SK-N-SH (cell line): ENCODE data around the gene GANC. TPM values are rescaled to one million over a fixed set of nuclear protein-coding genes. Genes with fewer than 3 reads are reported as not detected.

ENCODE experiments used
- CTCF ChIA-PET: fragments of 300-600, 350-600 bp; formaldehyde crosslinking; extraction: SDS; loops from one replicate; lab custom pipeline; 2021; lab: Yijun Ruan, JAX
- POLR2A ChIA-PET: fragments of 350-600 bp; sonication (Branson Sonifier 250); formaldehyde crosslinking; extraction: SDS; loops from one replicate; lab custom pipeline; 2020; ENCODE audit warnings: antibody characterized with exemption, inconsistent platforms; lab: Yijun Ruan, JAX
- DNase-seq: peaks from one replicate; pipeline ENCODE4 v3.0.0; 2012
- H2AFZ ChIP-seq: fragments of 200-600 bp; sonication (generic); 2 replicates; pipeline ENCODE4 v1.8.1; 2016; ENCODE audit warnings: antibody characterized with exemption, mild to moderate bottlenecking, low read depth
- H3F3A ChIP-seq: fragments of 200-600 bp; sonication (generic); replicated peaks from 2 replicates; pipeline ENCODE3; 2016; ENCODE audit warnings: antibody characterized with exemption, mild to moderate bottlenecking; ENCODE audit not compliant: insufficient read depth
- H3K27ac ChIP-seq, 2 experiments: fragments of 200-500 bp in 1 of 2; fragments of 200-600 bp in 1 of 2; sonication (Bioruptor generic) in 1 of 2; sonication (generic), shearing (Covaris generic) in 1 of 2; 2 replicates each; pipeline versions ENCODE4 v1.5.1 to v1.6.1; 2014 to 2016; ENCODE audit warnings: low read depth in 2 of 2, inconsistent platforms in 1 of 2, low read length in 1 of 2, mild to moderate bottlenecking in 1 of 2, mixed read lengths in 1 of 2
- H3K27me3 ChIP-seq: fragments of 200-600 bp; sonication (generic), shearing (Covaris generic); 2 replicates; pipeline ENCODE4 v1.6.1; 2016; ENCODE audit warnings: mixed run types; ENCODE audit not compliant: insufficient read depth
- H3K36me3 ChIP-seq, 2 experiments: fragments of 200-500 bp in 1 of 2; fragments of 200-600 bp in 1 of 2; sonication (Bioruptor generic) in 1 of 2; sonication (generic) in 1 of 2; replicated peaks in 1 of 2; 2 replicates each; pipeline versions ENCODE3 to v1.5.1; 2014 to 2016; ENCODE audit warnings: low read length in 1 of 2, mild to moderate bottlenecking in 1 of 2; ENCODE audit not compliant: insufficient read depth in 2 of 2, control insufficient read depth in 1 of 2
- H3K4me1 ChIP-seq, 2 experiments: fragments of 200-500 bp in 1 of 2; fragments of 200-600 bp in 1 of 2; sonication (Bioruptor generic) in 1 of 2; sonication (generic), shearing (Covaris generic) in 1 of 2; 2 replicates each; pipeline versions ENCODE4 v1.5.1 to v1.6.1; 2014 to 2016; ENCODE audit warnings: low read depth in 1 of 2, low read length in 1 of 2, mixed run types in 1 of 2; ENCODE audit not compliant: insufficient read depth in 2 of 2, control insufficient read depth in 1 of 2
- H3K4me2 ChIP-seq: fragments of 200-600 bp; sonication (generic), shearing (Covaris generic); 2 replicates; pipeline ENCODE4 v1.6.1; 2017; ENCODE audit warnings: mixed run types
- H3K4me3 ChIP-seq, 2 experiments: fragments of 200-500 bp in 1 of 2; fragments of 200-600 bp in 1 of 2; sonication (Bioruptor generic) in 1 of 2; sonication (generic), shearing (Covaris generic) in 1 of 2; 2 replicates each; pipeline versions ENCODE4 v1.5.1 to v1.8.1; 2014 to 2016; ENCODE audit warnings: low read depth in 2 of 2, inconsistent platforms in 1 of 2, low read length in 1 of 2, mild to moderate bottlenecking in 1 of 2, mixed read lengths in 1 of 2, moderate library complexity in 1 of 2
- H3K79me2 ChIP-seq: fragments of 200-600 bp; sonication (generic); 2 replicates; pipeline ENCODE4 v1.8.1; 2017; ENCODE audit warnings: mild to moderate bottlenecking; ENCODE audit not compliant: insufficient read depth
- H3K9ac ChIP-seq: fragments of 200-600 bp; sonication (generic); 2 replicates; pipeline ENCODE4 v1.6.1; 2017; ENCODE audit warnings: mixed run types
- H3K9me2 ChIP-seq: fragments of 200-600 bp; sonication (generic); 2 replicates; pipeline ENCODE4 v1.6.1; 2017; ENCODE audit warnings: mixed run types
- H3K9me3 ChIP-seq: fragments of 200-600 bp; sonication (generic); 2 replicates; pipeline ENCODE4 v1.6.1; 2017; ENCODE audit warnings: mixed run types, mild to moderate bottlenecking, moderate library complexity
- H4K20me1 ChIP-seq: fragments of 200-600 bp; sonication (generic); 2 replicates; pipeline ENCODE4 v1.6.1; 2017; ENCODE audit warnings: mild to moderate bottlenecking, mixed run types; ENCODE audit not compliant: insufficient read depth
- ELF1 ChIP-seq: IDR thresholded peaks from 2 replicates; pipeline ENCODE4 v1.4.0; 2012
- EP300 ChIP-seq, 2 experiments: IDR thresholded peaks; 2 replicates each; pipeline versions ENCODE4 v1.4.0 to v1.6.1; 2012; ENCODE audit warnings: borderline replicate concordance in 1 of 2, low read depth in 1 of 2, low read length in 1 of 2
- EZH2phosphoT487 ChIP-seq: fragments of 200-600 bp; sonication (generic); IDR thresholded peaks from 2 replicates; pipeline ENCODE4 v1.6.1; 2017; ENCODE audit warnings: low read depth, mixed run types, mild to moderate bottlenecking, antibody characterized with exemption, moderate library complexity, borderline replicate concordance
- FOXJ3 ChIP-seq: sonication (generic); formaldehyde crosslinking; IDR thresholded peaks from 2 replicates; pipeline ENCODE4 v1.5.1; 2020; ENCODE audit warnings: mild to moderate bottlenecking, missing genetic modification reagents
- FOXM1 ChIP-seq: IDR thresholded peaks from 2 replicates; pipeline ENCODE4 v1.4.0; 2012; ENCODE audit warnings: low read depth, mild to moderate bottlenecking
- GATA2 ChIP-seq: sonication (generic); formaldehyde crosslinking; IDR thresholded peaks from 2 replicates; pipeline ENCODE4 v1.5.0; 2020; ENCODE audit warnings: mild to moderate bottlenecking, missing genetic modification reagents
- JUND ChIP-seq: IDR thresholded peaks from 2 replicates; pipeline ENCODE4 v1.4.0; 2012
- NFIC ChIP-seq: IDR thresholded peaks from 2 replicates; pipeline ENCODE4 v1.4.0; 2012; ENCODE audit warnings: borderline replicate concordance
- SMC3 ChIP-seq: IDR thresholded peaks from 2 replicates; pipeline ENCODE4 v1.6.1; 2012; ENCODE audit warnings: low read depth, low read length, improper control_type of control experiment
- TEAD4 ChIP-seq: IDR thresholded peaks from 2 replicates; pipeline ENCODE4 v1.4.0; 2012; ENCODE audit warnings: mild to moderate bottlenecking, borderline replicate concordance; ENCODE audit not compliant: insufficient read depth
- ZBTB33 ChIP-seq: IDR thresholded peaks from 2 replicates; pipeline ENCODE4 v1.4.0; 2012; ENCODE audit warnings: low read depth, borderline replicate concordance
- WGBS: methylation state at CpG from one replicate; pipeline ENCODE4 v1.1.6; 2017; ENCODE audit warnings: low lambda C conversion rate; 5-methylcytosine and 5-hydroxymethylcytosine counted together
- polyA plus RNA-seq, 3 experiments: library from polyadenylated mRNA; depleted of rRNA; stranded (reverse); fragments of >200 nt; gene quantifications; 2 replicates each; pipeline ENCODE4 v1.2.3, GENCODE V29; 2012
- TF ChIP-seq, protein P1 (sequence below): IDR thresholded peaks from 2 replicates; pipeline ENCODE4 v1.6.1; 2012; ENCODE audit warnings: mild to moderate bottlenecking, low read depth, low read length, moderate library complexity
- TF ChIP-seq, protein P2 (sequence below): fragments of 200-600 bp; sonication (generic); IDR thresholded peaks from 2 replicates; pipeline ENCODE4 v1.6.1; 2017; ENCODE audit warnings: antibody characterized with exemption, mild to moderate bottlenecking, moderate library complexity

GANC gene
- polyA plus RNA-seq, 1 of the 3 experiments (the other 2 are of a cell fraction): 6.8 TPM

- Histone ChIP-seq H3K4me3 (no peak overlapping the region), H3K4me2 (no peak overlapping the region), H2AFZ (no peak overlapping the region), H4K20me1 (no peaks in the 10 kb centered on the region), H3K4me1 (no peaks in the 10 kb centered on the region; a peak in 1 of 4 replicates), H3F3A (no peaks in the 10 kb centered on the region), H3K9me2 (no peaks in the 10 kb centered on the region), H3K27me3 (no peaks in the 10 kb centered on the region), H3K36me3 (no peaks in the 10 kb centered on the region), H3K9me3 (no peaks in the 10 kb centered on the region), H3K9ac (no peak overlapping the region), H3K27ac (no peak overlapping the region), H3K79me2 (no peaks in the 10 kb centered on the region)
- ChIA-PET CTCF (interaction anchor here (1.2 kb wide), 1 partner anchor 98 kb away, joined by 3 read pairs; no protein-coding TSS in a partner anchor), POLR2A (no interaction called here)
- WGBS: 54% methylated on average over 2 of the region's 2 CpGs
- TF ChIP-seq FOXM1 (no peak), ELF1 (no peak), JUND (no peak), EZH2phosphoT487 (no peak), GATA2 (no peak), FOXJ3 (CRISPR knock-in tag) (no peak), NFIC (no peak), TEAD4 (no peak), ZBTB33 (no peak), SMC3 (no peak), EP300 (IDR thresholded peaks at IDR 0.05; ENCODE audit: borderline replicate concordance in 1 of 2, low read depth in 1 of 2, low read length in 1 of 2) (no peak)
- TF ChIP-seq, protein P1, sequence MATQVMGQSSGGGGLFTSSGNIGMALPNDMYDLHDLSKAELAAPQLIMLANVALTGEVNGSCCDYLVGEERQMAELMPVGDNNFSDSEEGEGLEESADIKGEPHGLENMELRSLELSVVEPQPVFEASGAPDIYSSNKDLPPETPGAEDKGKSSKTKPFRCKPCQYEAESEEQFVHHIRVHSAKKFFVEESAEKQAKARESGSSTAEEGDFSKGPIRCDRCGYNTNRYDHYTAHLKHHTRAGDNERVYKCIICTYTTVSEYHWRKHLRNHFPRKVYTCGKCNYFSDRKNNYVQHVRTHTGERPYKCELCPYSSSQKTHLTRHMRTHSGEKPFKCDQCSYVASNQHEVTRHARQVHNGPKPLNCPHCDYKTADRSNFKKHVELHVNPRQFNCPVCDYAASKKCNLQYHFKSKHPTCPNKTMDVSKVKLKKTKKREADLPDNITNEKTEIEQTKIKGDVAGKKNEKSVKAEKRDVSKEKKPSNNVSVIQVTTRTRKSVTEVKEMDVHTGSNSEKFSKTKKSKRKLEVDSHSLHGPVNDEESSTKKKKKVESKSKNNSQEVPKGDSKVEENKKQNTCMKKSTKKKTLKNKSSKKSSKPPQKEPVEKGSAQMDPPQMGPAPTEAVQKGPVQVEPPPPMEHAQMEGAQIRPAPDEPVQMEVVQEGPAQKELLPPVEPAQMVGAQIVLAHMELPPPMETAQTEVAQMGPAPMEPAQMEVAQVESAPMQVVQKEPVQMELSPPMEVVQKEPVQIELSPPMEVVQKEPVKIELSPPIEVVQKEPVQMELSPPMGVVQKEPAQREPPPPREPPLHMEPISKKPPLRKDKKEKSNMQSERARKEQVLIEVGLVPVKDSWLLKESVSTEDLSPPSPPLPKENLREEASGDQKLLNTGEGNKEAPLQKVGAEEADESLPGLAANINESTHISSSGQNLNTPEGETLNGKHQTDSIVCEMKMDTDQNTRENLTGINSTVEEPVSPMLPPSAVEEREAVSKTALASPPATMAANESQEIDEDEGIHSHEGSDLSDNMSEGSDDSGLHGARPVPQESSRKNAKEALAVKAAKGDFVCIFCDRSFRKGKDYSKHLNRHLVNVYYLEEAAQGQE: no peak
- TF ChIP-seq, protein P2, sequence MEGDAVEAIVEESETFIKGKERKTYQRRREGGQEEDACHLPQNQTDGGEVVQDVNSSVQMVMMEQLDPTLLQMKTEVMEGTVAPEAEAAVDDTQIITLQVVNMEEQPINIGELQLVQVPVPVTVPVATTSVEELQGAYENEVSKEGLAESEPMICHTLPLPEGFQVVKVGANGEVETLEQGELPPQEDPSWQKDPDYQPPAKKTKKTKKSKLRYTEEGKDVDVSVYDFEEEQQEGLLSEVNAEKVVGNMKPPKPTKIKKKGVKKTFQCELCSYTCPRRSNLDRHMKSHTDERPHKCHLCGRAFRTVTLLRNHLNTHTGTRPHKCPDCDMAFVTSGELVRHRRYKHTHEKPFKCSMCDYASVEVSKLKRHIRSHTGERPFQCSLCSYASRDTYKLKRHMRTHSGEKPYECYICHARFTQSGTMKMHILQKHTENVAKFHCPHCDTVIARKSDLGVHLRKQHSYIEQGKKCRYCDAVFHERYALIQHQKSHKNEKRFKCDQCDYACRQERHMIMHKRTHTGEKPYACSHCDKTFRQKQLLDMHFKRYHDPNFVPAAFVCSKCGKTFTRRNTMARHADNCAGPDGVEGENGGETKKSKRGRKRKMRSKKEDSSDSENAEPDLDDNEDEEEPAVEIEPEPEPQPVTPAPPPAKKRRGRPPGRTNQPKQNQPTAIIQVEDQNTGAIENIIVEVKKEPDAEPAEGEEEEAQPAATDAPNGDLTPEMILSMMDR: no peak
- no peak for DNase-seq
These were observed 81.8 kb downstream of the GANC start for GRCh38 chr15:42354824-42355223.
